Loucy (cell line): ENCODE data around the gene FERD3L.

Experiments used
- H2AFZ ChIP-seq: fragments of 200-600 bp; sonication (generic); 2 replicates; pipeline ENCODE4 v1.6.0; 2016; ENCODE audit warnings: antibody characterized with exemption, mild to moderate bottlenecking, low read length, moderate library complexity
- H3F3A ChIP-seq: fragments of 200-600 bp; 2 replicates; pipeline ENCODE4 v1.6.0; 2016; ENCODE audit warnings: antibody characterized with exemption, low read depth, mild to moderate bottlenecking
- H3K27me3 ChIP-seq: fragments of 200-600 bp; sonication (generic); 2 replicates; pipeline ENCODE4 v1.6.1; 2014; ENCODE audit warnings: low read length, mild to moderate bottlenecking; ENCODE audit not compliant: insufficient read depth, poor library complexity, severe bottlenecking
- H3K36me3 ChIP-seq: fragments of 200-600 bp; sonication (generic); 2 replicates; pipeline ENCODE4 v1.6.1; 2016; ENCODE audit warnings: low read length; ENCODE audit not compliant: insufficient read depth
- H3K4me1 ChIP-seq: fragments of 200-600 bp; sonication (generic); 2 replicates; pipeline ENCODE4 v1.5.1; 2014; ENCODE audit warnings: low read length, mild to moderate bottlenecking; ENCODE audit not compliant: insufficient read depth, poor library complexity, severe bottlenecking
- H3K4me2 ChIP-seq: fragments of 200-600 bp; sonication (generic); 2 replicates; pipeline ENCODE4 v1.6.0; 2014; ENCODE audit warnings: antibody characterized with exemption, low read length, low read depth, mild to moderate bottlenecking; ENCODE audit not compliant: poor library complexity, severe bottlenecking
- H3K4me3 ChIP-seq: fragments of 200-600 bp; sonication (generic); 2 replicates; pipeline ENCODE4 v1.5.1; 2014; ENCODE audit warnings: low read length, mild to moderate bottlenecking, mixed read lengths; ENCODE audit not compliant: poor library complexity, severe bottlenecking
- H3K79me2 ChIP-seq: fragments of 200-600 bp; sonication (generic); 2 replicates; pipeline ENCODE4 v1.6.1; 2014; ENCODE audit warnings: low read length; ENCODE audit not compliant: insufficient read depth
- H3K9ac ChIP-seq: fragments of 200-600 bp; sonication (generic); 2 replicates; pipeline ENCODE4 v1.6.0; 2014; ENCODE audit warnings: mild to moderate bottlenecking, low read depth, low read length, moderate library complexity; ENCODE audit not compliant: poor library complexity, severe bottlenecking
- H3K9me2 ChIP-seq: fragments of 200-600 bp; sonication (generic); replicated peaks from 2 replicates; pipeline ENCODE4 v1.6.1; 2016; ENCODE audit warnings: low read depth, low read length, mixed read lengths
- H3K9me3 ChIP-seq: fragments of 200-600 bp; sonication (generic); 2 replicates; pipeline ENCODE4 v1.6.1; 2014; ENCODE audit warnings: mild to moderate bottlenecking, antibody characterized with exemption, low read length, low read depth; ENCODE audit not compliant: insufficient read depth
- H4K20me1 ChIP-seq: fragments of 200-600 bp; sonication (generic); 2 replicates; pipeline ENCODE4 v1.6.0; 2014; ENCODE audit warnings: antibody characterized with exemption, low read length, mild to moderate bottlenecking; ENCODE audit not compliant: insufficient read depth, poor library complexity, severe bottlenecking
- CTCF ChIP-seq: fragments of 200-600 bp; sonication (generic); conservative IDR thresholded peaks from 2 replicates; pipeline ENCODE4 v1.5.1; 2014; ENCODE audit warnings: mild to moderate bottlenecking, antibody characterized with exemption, low read length
- EZH2phosphoT487 ChIP-seq: fragments of 200-600 bp; IDR thresholded peaks from 2 replicates; pipeline ENCODE4 v1.6.1; 2018; ENCODE audit warnings: antibody characterized with exemption, mild to moderate bottlenecking, moderate library complexity, borderline replicate concordance

The FERD3L gene

DNA sequence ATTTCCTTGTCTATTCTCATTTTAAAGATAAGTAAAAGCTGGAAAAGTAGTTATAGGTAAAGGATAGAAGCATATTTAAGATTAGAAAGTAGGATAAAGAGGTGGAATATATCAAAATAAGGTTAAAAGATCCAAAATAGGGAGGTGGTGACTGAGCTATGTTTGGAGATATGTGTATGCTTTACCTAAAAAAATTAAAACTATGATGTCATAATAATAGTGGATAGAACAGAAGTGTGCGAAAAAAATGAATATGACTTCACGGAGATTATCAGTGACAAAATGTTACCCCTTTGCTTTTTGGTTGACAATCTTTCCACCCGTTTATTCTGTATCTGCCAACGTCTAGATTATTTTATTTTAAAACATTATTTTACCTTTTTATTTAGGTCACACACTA is 33.4 kb upstream of the FERD3L start:
- TF ChIP-seq EZH2phosphoT487 (no peak), CTCF (no peak)
- peak overlapping the region; percentile 49 for H3K9ac ChIP-seq
- H3K9me3 ChIP-seq = peaks cover 10% of the 10 kb centered on the region; the same call in 1 of the 2 replicates
- no peaks in the 10 kb centered on the region for H3K9me2 ChIP-seq
- H4K20me1 ChIP-seq = no peaks in the 10 kb centered on the region
- no peak overlapping the region for H3K4me2 ChIP-seq
- no peaks in the 10 kb centered on the region for H3K79me2 ChIP-seq
- 0 out of 2 replicates have a peak overlapping the region, but pooled peaks have one; percentile 34 for H2AFZ ChIP-seq
- H3K27me3 ChIP-seq = no peaks in the 10 kb centered on the region
- H3K4me3 ChIP-seq = no peak overlapping the region
- no peaks in the 10 kb centered on the region for H3K36me3 ChIP-seq
- no peaks in the 10 kb centered on the region for H3F3A ChIP-seq
- H3K4me1 ChIP-seq = peaks cover 24% of the 10 kb centered on the region

- Histone ChIP-seq H3K9me3 (no peaks in the 10 kb centered on the region), H3F3A (no peaks in the 10 kb centered on the region), H3K4me3 (peak overlapping the region; percentile 10), H3K9ac (peak overlapping the region; percentile 49), H3K9me2 (no peaks in the 10 kb centered on the region), H4K20me1 (no peaks in the 10 kb centered on the region), H3K27me3 (no peaks in the 10 kb centered on the region), H3K4me2 (peak overlapping the region; percentile 42), H2AFZ (peak overlapping the region; percentile 74), H3K36me3 (no peaks in the 10 kb centered on the region), H3K4me1 (peaks cover 34% of the 10 kb centered on the region), H3K79me2 (no peaks in the 10 kb centered on the region)
- TF ChIP-seq EZH2phosphoT487 (no peak), CTCF (no peak)
Observed at GRCh38 chr7:19177269-19177668, 32.0 kb upstream of the FERD3L start.

DNA sequence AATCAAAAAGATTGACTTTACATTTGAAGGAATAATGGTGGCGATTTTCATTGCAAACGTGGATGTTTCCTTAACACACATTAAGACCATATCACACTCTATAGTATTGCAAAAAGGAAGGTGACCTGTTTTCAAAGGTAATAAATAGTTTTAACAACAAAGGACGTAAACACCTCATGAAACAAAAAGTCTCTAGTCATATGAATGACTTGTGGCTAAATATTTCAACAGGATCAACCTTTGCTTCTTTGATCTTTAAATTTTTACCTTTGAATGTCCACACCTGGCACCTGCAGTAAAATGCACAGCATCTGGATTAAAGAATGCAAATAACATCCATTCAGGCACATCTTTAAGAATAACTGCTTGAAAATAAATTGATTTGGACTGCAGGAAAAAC is 30.0 kb upstream of the FERD3L start:
- no peaks in the 10 kb centered on the region for H3K27me3 ChIP-seq
- no peak overlapping the region for H3K4me2 ChIP-seq
- no peaks in the 10 kb centered on the region for H3F3A ChIP-seq
- peaks cover 38% of the 10 kb centered on the region for H3K4me1 ChIP-seq
- no peak overlapping the region for H3K4me3 ChIP-seq
- H2AFZ ChIP-seq = no peak overlapping the region
- no peaks in the 10 kb centered on the region for H3K9me3 ChIP-seq
- H3K79me2 ChIP-seq = no peaks in the 10 kb centered on the region
- H4K20me1 ChIP-seq = no peaks in the 10 kb centered on the region
- no peak for TF ChIP-seq CTCF
- TF ChIP-seq EZH2phosphoT487 = no peak
- no peaks in the 10 kb centered on the region for H3K9me2 ChIP-seq
- no peak overlapping the region for H3K9ac ChIP-seq
- no peaks in the 10 kb centered on the region for H3K36me3 ChIP-seq
